SK-N-SH treated with all-trans-retinoic acid at 6 μM for 48 hours (cell line): ENCODE data around the gene NETO1.

ENCODE experiments used
- ARNTL ChIP-seq: fragments of 450-650 bp; formaldehyde crosslinking; IDR thresholded peaks from 2 replicates; pipeline ENCODE4 v1.5.0; 2020; ENCODE audit warnings: low read depth, mild to moderate bottlenecking, moderate library complexity, borderline replicate concordance
- CSDC2 ChIP-seq: fragments of 250-450 bp; sonication (Bioruptor Pico); IDR thresholded peaks from 2 replicates; pipeline ENCODE4 v1.5.0; 2020; ENCODE audit warnings: mild to moderate bottlenecking, moderate library complexity
- SNAI2 ChIP-seq: fragments of 250-450 bp; sonication (Bioruptor Pico); IDR thresholded peaks from 2 replicates; pipeline ENCODE4 v1.5.0; 2020; ENCODE audit warnings: mild to moderate bottlenecking, moderate library complexity
- ZFP3 ChIP-seq: fragments of 250-450 bp; sonication (Bioruptor Pico); IDR thresholded peaks from 2 replicates; pipeline ENCODE4 v1.5.0; 2020; ENCODE audit warnings: mild to moderate bottlenecking, moderate library complexity

GRCh38 chr18:72811047-72811446 lies 56.7 kb downstream of the NETO1 start:
- TF ChIP-seq ZFP3 (CRISPR knock-in tag) (no peak), ARNTL (no peak), SNAI2 (CRISPR knock-in tag) (no peak), CSDC2 (CRISPR knock-in tag) (no peak)
